ENCODE measurements around the gene MFSD12. TPM values are rescaled to one million over a fixed set of nuclear protein-coding genes. Genes with fewer than 3 reads are reported as not detected.

Gene MFSD12
- total RNA-seq, 2 donors from 2014 or later: 85.6 to 112 TPM

DNA sequence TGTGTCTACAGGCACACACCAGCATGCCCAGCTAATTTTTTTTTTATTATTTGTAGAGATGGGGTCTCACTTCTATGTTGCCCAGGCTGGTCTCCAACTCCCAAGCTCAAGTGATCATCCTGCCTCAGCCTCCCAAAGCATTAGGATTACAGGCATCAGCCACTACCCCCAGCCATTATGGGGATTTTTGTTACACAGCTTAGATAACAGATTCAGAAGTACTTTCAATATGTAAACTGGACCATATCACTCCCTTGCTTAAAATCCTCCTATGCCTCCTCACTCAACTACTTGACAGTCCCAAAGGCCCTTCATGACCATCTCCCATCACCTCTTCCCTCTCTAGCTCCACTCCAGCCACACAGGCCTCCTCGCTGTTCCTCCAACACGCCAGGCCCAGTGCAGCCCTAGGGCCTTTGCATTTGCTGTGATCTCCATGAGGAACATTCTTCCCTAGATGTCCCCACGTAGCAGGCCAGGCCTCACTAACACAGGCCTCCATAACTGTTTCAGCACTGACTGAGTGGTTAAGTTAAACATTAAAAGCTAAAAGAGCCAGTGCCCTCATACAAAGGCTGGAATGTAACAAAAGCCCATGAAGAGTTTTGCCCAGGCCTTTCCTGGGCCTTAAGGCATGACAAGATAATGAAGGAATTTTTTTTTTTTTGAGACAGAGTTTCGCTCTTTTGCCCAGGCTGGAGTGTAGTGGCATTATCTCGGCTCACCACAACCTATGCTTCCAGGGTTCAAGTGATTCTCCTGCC, 59.4 kb downstream of the MFSD12 start:
- Histone ChIP-seq H3K9me3 (no peaks in the 10 kb centered on the region), H3K4me1 (ENCODE audit: control insufficient read depth in 1 of 2, low read depth in 2 of 2) (peaks cover 10 to 14% of the 10 kb centered on the region in 2 donors), H3K27ac (no peak overlapping the region), H3K27me3 (replicated peaks; ENCODE audit: insufficient read depth) (no peaks in the 10 kb centered on the region), H3K36me3 (peaks cover 14% of the 10 kb centered on the region), H3K4me3 (no peak overlapping the region)
- DNase-seq (ENCODE audit: low spot score): no peak
- TF ChIP-seq, protein P1, sequence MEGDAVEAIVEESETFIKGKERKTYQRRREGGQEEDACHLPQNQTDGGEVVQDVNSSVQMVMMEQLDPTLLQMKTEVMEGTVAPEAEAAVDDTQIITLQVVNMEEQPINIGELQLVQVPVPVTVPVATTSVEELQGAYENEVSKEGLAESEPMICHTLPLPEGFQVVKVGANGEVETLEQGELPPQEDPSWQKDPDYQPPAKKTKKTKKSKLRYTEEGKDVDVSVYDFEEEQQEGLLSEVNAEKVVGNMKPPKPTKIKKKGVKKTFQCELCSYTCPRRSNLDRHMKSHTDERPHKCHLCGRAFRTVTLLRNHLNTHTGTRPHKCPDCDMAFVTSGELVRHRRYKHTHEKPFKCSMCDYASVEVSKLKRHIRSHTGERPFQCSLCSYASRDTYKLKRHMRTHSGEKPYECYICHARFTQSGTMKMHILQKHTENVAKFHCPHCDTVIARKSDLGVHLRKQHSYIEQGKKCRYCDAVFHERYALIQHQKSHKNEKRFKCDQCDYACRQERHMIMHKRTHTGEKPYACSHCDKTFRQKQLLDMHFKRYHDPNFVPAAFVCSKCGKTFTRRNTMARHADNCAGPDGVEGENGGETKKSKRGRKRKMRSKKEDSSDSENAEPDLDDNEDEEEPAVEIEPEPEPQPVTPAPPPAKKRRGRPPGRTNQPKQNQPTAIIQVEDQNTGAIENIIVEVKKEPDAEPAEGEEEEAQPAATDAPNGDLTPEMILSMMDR (IDR thresholded peaks at IDR 0.05): no peak
- no peak for ATAC-seq (ENCODE audit: insufficient number of reproducible peaks, low FRiP score, low read depth)

DNA sequence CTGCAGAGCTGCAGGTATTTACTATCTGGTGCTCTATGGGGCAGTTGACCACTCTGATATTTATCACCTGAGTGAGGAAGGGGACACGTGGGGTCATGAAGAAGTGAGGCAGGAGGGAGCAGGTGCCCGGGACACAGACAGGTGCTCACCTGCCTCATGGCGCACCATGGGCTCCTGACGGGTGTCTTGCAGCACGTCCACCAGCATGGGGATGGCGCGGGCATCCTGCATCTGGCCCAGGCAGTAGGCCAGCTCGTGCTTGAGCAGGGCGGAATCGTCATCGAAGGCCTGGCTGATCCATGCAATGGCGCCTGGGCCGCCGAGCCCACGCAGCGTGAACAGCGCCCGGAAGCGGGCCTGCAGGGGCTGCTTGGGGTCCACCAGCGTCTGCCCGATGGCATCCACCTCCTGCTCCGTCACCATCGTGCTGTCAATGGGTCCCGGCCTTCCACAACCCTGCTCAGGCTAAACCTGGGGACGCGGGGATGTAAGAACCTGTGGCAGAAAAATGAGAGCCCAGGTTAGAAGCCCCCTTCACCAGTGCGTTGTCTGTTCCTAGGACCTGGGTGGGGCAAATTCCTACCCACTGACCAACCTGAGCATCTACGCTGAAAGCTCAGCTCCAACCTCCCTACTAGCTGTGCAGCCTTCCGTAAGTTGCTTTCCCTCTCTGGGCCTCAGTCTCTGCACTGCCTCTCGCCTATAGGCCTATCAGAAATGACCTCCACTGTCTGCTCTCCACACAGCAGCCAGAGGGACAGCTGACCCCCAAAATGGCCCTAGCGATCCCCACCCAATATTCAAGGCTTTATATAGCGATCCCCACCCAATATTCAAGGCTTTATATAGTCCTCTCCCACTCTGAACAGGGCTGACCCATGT, 60.8 kb downstream of the MFSD12 start:
- H3K27ac ChIP-seq: no peak overlapping the region
- H3K36me3 ChIP-seq: peaks cover 19% of the 10 kb centered on the region
- TF ChIP-seq, protein P1 (IDR thresholded peaks at IDR 0.05): no peak
- ATAC-seq (ENCODE audit: insufficient number of reproducible peaks, low FRiP score, low read depth) (no peak), DNase-seq (ENCODE audit: low spot score) (no peak)
- H3K4me3 ChIP-seq: no peak overlapping the region
- no peaks in the 10 kb centered on the region for H3K27me3 ChIP-seq (replicated peaks; ENCODE audit: insufficient read depth)
- H3K4me1 ChIP-seq (ENCODE audit: control insufficient read depth in 1 of 2, low read depth in 2 of 2): peaks cover 10 to 14% of the 10 kb centered on the region in 2 donors
- H3K9me3 ChIP-seq: no peaks in the 10 kb centered on the region

DNA sequence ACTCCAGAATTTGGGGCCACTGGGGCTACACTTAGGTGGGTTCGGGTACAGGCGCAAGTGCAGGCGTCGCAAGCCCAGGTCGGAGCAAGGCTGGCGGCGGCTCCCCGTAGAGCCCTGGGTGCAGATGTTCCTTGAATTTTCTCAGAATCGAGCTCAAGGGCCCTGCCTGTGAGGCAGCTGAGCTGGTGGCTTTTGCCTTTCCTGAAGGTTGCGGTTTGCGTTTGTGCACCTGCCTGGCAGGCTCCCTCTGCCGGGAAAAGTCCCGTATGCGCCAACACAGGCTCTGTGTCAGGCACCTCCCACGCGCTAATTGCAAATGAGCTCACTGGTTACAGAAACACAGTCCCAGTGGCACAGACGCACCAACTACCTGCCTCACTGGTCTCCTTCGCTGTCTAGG, 62.8 kb downstream of the MFSD12 start:
- TF ChIP-seq, protein P1 (IDR thresholded peaks at IDR 0.05): no peak
- no peaks in the 10 kb centered on the region for H3K9me3 ChIP-seq
- no peak for DNase-seq (ENCODE audit: low spot score)
- H3K4me1 ChIP-seq (ENCODE audit: control insufficient read depth in 1 of 2, low read depth in 2 of 2): peaks cover 4 to 5% of the 10 kb centered on the region in 2 donors
- H3K4me3 ChIP-seq: no peak overlapping the region
- peaks cover 23% of the 10 kb centered on the region for H3K36me3 ChIP-seq
- H3K27ac ChIP-seq: no peak overlapping the region
- no peaks in the 10 kb centered on the region for H3K27me3 ChIP-seq (replicated peaks; ENCODE audit: insufficient read depth)
- ATAC-seq (ENCODE audit: insufficient number of reproducible peaks, low FRiP score, low read depth): no peak

Other genes starting within 250 kb of the MFSD12 start
- gene NFIC, start 191.0 kb downstream of the MFSD12 start, total RNA-seq: 100 to 1,000 TPM; 178 to 203 TPM
- gene SMIM24, start 77.1 kb downstream of the MFSD12 start, total RNA-seq: not detected
- gene SMIM44, start 74.1 kb downstream of the MFSD12 start, total RNA-seq: not detected
- gene DOHH, start 56.9 kb downstream of the MFSD12 start, total RNA-seq: 10 to 100 TPM; 22.0 to 24.2 TPM
- 10 to 100 TPM; 29.6 to 33.8 TPM for gene FZR1, start 51.3 kb downstream of the MFSD12 start, total RNA-seq
- gene TEKTIP1, start 18.4 kb downstream of the MFSD12 start, total RNA-seq: not detected
- 100 to 1,000 TPM in 1 of 2 donors, 10 to 100 TPM in 1; 90.8 to 120 TPM for gene HMG20B, start 15.4 kb upstream of the MFSD12 start, total RNA-seq
- 1 to 10 TPM; 1.1 to 1.6 TPM for gene GIPC3, start 27.9 kb upstream of the MFSD12 start, total RNA-seq
- gene TBXA2R, start 49.3 kb upstream of the MFSD12 start, total RNA-seq: 10 to 100 TPM; 29.4 to 39.1 TPM
- gene CACTIN, start 69.2 kb upstream of the MFSD12 start, total RNA-seq: 10 to 100 TPM; 33.4 to 38.0 TPM
- 10 to 100 TPM; 82.6 to 84.5 TPM for gene PIP5K1C, start 142.9 kb upstream of the MFSD12 start, total RNA-seq
- 1 to 10 TPM in 1 of 2 donors, under 1 TPM in 1; 0.41 to 2.1 TPM for gene TJP3, start 150.8 kb upstream of the MFSD12 start, total RNA-seq
- gene APBA3, start 204.1 kb upstream of the MFSD12 start, total RNA-seq: 10 to 100 TPM; 17.4 to 26.8 TPM
- gene MRPL54, start 205.1 kb upstream of the MFSD12 start, total RNA-seq: 10 to 100 TPM; 32.4 to 56.9 TPM
- not detected for gene RAX2, start 214.6 kb upstream of the MFSD12 start, total RNA-seq
- 1 to 10 TPM; 5.4 to 6.4 TPM for gene MATK, start 228.8 kb upstream of the MFSD12 start, total RNA-seq

Measured in thoracic aorta (tissue), 2 donors.